ENCODE measurements around the gene LUZP1.

Gene LUZP1

GRCh38 chr1:23080885-23081284 lies 87.8 kb downstream of the LUZP1 start:
- DNase-seq, result no peak

DNA sequence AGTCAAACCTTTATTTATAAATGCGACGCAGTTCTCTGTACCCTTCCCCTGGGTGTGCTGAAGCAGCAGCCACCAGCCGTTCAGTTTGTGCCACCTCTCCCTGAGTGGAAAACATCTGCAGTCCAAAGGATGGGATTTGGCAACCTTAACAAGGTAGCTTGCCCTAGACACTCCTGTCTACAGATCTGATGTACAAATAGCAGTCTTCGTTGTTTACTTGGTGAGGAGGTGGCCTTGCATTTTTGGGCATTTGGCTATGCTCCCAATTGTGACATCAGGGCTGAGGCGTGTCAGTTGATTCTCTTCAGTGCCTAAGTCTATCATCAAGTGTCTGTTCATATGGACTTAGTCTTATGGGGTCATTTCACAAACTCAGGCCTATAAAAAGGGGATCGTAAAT lies 89.6 kb downstream of the LUZP1 start:
- no peak for DNase-seq

- no peak for DNase-seq
These were observed 94.6 kb downstream of the LUZP1 start for GRCh38 chr1:23074012-23074411.

DNA sequence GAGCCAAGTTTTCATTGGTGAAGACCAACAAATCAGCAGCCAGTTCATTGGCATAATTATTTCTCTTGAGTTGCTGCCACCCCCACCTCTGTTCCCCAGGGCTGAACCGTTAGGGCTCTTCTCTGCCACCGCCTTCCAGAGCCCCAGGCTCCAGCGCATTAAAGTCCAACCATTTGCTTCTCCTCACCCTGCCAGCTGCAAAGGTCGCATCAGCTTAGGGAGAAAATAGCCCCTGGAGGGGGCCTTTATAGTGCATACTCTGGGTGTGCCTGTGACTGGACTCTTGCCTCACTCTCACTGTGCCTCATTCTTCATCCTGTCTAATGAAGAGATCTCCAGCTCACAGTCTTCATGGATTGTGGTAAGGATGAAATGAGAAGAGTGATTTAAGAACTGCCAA lies 99.0 kb downstream of the LUZP1 start:
- DNase-seq, result no peak

DNA sequence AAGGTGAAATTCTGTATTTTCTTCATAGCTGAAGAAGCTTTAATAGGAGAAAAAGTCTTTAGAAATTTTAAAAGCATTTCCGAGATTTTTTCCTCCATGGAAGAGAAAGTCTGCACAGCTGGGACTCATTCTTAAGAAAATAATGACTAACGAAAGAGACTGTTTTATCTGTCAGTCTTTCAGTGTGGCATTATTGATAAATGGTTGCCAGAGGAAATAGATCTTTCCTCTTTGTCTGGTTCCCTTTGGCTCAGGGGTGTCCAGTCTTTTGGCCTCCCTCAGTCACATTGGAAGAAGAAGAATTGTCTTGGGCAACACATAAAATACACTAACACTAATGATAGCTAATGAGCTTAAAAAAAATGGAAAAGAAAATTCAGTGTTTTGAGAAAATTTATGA lies 99.5 kb downstream of the LUZP1 start:
- DNase-seq, result no peak

- no peak for DNase-seq
These were observed 102.6 kb downstream of the LUZP1 start for GRCh38 chr1:23066075-23066474.

- DNase-seq, result no peak
These were observed 103.3 kb downstream of the LUZP1 start for GRCh38 chr1:23065385-23065784.

GRCh38 chr1:23062271-23062670 lies 106.4 kb downstream of the LUZP1 start:
- no peak for DNase-seq

GRCh38 chr1:23057301-23057700 lies 111.4 kb downstream of the LUZP1 start:
- DNase-seq, result no peak

DNA sequence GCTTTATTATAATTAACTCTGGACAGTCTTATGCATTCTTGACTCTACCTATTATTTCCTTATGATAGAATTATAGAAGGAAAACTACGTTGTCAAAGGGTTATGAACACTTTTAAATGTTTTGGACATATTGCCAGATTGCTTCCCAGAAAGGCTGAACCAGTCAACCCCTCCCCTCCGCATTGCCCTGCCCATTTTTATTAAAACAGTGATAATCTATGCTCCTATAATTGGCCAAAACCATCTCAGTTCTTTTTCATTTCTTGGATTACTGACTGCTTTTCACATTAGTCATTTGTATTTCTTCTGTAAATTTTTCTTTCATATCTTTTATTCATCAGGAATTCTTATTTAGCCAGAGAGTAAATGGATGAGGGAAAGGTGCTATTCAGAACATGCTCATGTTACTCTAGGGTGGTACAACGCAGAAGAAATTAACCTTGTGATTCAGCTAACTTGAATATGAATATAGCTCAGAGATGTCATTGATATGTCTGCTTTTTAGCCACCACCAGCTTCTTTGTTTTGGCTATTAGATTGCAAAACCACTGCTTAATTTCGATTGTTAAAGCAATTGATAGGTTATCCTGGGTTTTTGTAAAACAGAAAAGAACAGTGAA lies 117.3 kb downstream of the LUZP1 start:
- no peak for DNase-seq

DNA sequence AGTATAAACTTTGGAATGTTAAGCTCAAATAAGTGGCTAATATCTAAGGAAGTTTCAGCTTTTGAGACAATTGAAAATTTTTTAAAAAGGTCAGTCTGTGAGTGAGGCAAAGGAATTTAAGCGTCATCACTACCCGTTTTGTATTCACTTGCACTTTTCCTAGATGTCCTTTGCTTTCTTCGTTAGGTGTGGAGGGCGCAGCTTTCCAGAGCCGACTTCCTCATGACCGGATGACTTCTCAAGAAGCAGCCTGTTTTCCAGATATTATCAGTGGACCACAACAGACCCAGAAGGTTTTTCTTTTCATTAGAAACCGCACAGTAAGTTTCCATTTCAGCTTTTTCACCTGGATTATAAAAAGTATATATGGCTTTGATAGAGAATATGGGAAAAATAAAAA lies 118.5 kb downstream of the LUZP1 start:
- no peak for DNase-seq

DNA sequence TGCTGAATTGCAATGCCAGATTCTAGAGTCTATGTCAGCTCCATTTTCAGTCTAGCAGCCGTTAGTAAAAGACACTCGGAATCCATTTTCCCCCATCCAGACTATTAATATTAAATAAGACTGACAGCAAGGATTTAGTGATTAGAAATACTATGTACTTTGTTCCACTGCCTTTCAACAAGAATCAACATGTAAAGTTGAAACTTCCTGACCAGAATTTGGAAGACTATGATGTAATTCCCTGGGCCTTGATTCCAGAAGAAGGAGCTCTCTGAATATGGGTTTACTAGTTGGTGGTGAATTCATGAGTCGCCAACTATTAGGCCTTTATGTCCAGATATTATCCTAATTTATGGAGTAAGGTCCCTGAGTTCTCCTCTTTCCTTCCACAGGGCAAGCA lies 124.6 kb downstream of the LUZP1 start:
- DNase-seq, result no peak

DNA sequence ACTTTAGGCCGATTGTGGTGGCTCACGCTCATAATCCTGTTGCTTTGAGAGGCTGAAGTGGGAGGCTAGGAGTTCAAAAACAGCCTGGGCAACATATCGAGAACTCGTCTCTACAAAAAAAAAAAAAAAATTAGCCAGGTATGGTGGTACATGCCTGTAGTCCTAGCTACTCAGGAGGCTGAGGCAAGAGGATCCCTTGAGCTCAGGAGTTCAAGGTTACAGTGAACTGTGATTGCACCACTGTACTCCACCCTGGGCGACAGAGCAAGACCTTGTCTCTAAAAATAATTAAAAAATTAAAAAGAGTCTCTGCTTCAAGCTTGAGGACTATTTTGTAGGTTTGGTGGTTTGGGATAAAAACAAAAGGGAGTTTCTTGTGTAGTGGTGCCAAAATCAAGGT lies 128.1 kb downstream of the LUZP1 start:
- no peak for DNase-seq

GRCh38 chr1:23039308-23039826 lies 129.3 kb downstream of the LUZP1 start:
- no peak for DNase-seq

- no peak for DNase-seq
These were observed 131.4 kb downstream of the LUZP1 start for GRCh38 chr1:23037081-23037740.

GRCh38 chr1:23035823-23036452 lies 132.7 kb downstream of the LUZP1 start:
- DNase-seq, result no peak
